Spleen (tissue), 7 donors: Measurements from ENCODE around the gene NR3C1.

Experiments
- CTCF ChIP-seq, 11 experiments: fragments of 200-600 bp in 7 of 11; fragments of 450-650 bp in 4 of 11; sonication (generic) in 4 of 11; IDR thresholded peaks in 8 of 11; conservative IDR thresholded peaks in 3 of 11; 1 replicate in 7 of 11; 2 replicates in 4 of 11; pipeline versions ENCODE4 v1.4.0 to v1.8.0; 2016 to 2021; ENCODE audit warnings: antibody characterized with exemption in 11 of 11, inconsistent platforms in 4 of 11, mild to moderate bottlenecking in 1 of 11
- POLR2A ChIP-seq, 3 donors: fragments of 450-650 bp; IDR thresholded peaks; one replicate each; pipeline ENCODE4 v1.5.1; 2017; ENCODE audit warnings: antibody characterized with exemption in 3 of 3, mild to moderate bottlenecking in 1 of 3
- POLR2AphosphoS5 ChIP-seq, 3 donors: sonication (generic); formaldehyde crosslinking; IDR thresholded peaks; one replicate each; pipeline ENCODE4 v1.5.1; 2017; ENCODE audit warnings: antibody characterized with exemption in 3 of 3
- donor health status: DM: no; HTN: no; CAD: no; lungs with moderate emphysema.
- donor health status: DM: no; HTN: no; CAD: no.
- donor health status: DM: no; HTN: no; CAD: no.

GRCh38 chr5:143373076-143373475, 30.4 kb downstream of the NR3C1 start:
- TF ChIP-seq CTCF (IDR thresholded peaks at IDR 0.05 in 8 of 11, conservative IDR thresholded peaks at IDR 0.05 in 3 of 11) (no peak), POLR2AphosphoS5 (IDR thresholded peaks at IDR 0.05) (no peak), POLR2A (IDR thresholded peaks at IDR 0.05) (no peak)
